Measurements from ENCODE around the gene GPHB5.

Gene GPHB5

GRCh38 chr14:63343878-63344277, 25.1 kb upstream of the GPHB5 start:
- DNase-seq (ENCODE audit: low read depth): peak; percentile 61
- TF ChIP-seq, protein P1, sequence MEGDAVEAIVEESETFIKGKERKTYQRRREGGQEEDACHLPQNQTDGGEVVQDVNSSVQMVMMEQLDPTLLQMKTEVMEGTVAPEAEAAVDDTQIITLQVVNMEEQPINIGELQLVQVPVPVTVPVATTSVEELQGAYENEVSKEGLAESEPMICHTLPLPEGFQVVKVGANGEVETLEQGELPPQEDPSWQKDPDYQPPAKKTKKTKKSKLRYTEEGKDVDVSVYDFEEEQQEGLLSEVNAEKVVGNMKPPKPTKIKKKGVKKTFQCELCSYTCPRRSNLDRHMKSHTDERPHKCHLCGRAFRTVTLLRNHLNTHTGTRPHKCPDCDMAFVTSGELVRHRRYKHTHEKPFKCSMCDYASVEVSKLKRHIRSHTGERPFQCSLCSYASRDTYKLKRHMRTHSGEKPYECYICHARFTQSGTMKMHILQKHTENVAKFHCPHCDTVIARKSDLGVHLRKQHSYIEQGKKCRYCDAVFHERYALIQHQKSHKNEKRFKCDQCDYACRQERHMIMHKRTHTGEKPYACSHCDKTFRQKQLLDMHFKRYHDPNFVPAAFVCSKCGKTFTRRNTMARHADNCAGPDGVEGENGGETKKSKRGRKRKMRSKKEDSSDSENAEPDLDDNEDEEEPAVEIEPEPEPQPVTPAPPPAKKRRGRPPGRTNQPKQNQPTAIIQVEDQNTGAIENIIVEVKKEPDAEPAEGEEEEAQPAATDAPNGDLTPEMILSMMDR (IDR thresholded peaks at IDR 0.05; ENCODE audit: insufficient read depth, low read depth, low read length, missing control alignments): no peak
- no peak overlapping the region for H3K4me3 ChIP-seq (ENCODE audit: low read length)

DNA sequence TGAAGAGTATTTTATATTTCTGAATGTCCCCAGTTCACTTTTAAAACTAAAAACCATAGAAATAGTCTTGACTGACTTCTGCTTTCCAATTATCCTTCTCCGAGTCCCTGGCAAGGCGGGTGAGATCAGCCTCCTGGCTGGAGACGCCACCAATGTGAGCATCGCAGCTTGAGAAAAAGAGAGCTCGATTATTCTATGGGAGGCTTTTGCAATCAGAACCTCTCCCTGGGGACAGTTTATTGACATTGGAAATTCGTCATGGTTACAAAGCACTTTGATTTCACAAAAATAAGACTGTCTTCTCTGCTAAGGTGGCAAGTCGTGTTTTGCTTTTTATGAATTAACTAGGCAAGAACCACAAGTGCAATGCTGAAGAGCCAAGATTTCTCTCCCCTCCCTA, 23.6 kb upstream of the GPHB5 start:
- TF ChIP-seq, protein P1 (IDR thresholded peaks at IDR 0.05; ENCODE audit: insufficient read depth, low read depth, low read length, missing control alignments): no peak
- DNase-seq (ENCODE audit: low read depth): peak; percentile 24

DNA sequence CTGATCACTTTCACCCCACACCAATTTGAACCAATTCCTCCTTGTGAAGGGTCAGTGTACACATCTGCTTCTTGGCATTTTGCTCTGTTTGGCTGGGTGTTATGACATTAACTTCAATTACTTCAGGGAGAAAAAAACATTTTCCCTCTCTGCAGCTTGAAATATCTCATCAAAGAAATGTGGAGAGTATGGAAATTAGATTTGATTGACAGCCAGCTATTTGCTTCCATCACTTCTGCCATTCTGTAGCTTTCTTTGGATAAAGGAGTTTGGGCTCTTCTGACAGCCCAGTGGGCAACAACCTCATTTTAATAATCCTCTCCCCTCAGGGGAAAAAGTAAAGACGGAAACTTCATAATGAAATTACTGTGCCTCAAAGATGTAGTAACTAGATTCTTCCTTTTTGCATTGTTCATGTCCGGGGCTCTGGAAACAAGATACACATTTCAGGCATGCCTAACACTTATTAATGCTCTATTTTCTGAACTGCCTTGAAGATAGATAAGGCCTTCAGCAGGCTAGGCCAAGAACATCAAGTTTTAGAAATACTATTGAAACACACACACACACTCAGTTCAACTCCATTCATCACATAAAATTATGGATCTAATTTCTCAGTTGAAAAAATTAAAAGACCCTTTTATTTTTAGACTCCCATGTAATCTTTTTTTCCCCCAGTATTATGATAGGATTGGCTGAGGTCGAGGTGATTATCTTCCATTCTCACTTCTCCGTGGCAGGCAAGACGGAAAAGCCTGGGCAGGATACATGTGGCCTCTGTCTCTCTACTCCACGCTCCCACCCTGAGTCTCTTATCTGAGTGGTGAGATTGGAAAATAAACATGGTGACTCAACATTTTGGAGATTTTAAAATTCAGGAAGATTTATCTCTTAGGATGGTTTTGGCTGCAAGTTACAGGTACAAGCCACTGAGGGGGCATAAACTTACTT, 10.3 kb upstream of the GPHB5 start:
- no peak for DNase-seq (ENCODE audit: low read depth)
- TF ChIP-seq, protein P1 (IDR thresholded peaks at IDR 0.05; ENCODE audit: insufficient read depth, low read depth, low read length, missing control alignments): no peak
- no peak overlapping the region for H3K4me3 ChIP-seq (ENCODE audit: low read length)

More for the DNA sequence above, 23.6 kb upstream of the GPHB5 start:
- H3K4me3 ChIP-seq (ENCODE audit: low read length): no peak overlapping the region

- DNase-seq (ENCODE audit: low read depth): no peak
- TF ChIP-seq, protein P1 (IDR thresholded peaks at IDR 0.05; ENCODE audit: insufficient read depth, low read depth, low read length, missing control alignments): no peak
- H3K4me3 ChIP-seq (ENCODE audit: low read length): no peak overlapping the region
These were observed 8.1 kb upstream of the GPHB5 start for GRCh38 chr14:63326840-63327239.

DNA sequence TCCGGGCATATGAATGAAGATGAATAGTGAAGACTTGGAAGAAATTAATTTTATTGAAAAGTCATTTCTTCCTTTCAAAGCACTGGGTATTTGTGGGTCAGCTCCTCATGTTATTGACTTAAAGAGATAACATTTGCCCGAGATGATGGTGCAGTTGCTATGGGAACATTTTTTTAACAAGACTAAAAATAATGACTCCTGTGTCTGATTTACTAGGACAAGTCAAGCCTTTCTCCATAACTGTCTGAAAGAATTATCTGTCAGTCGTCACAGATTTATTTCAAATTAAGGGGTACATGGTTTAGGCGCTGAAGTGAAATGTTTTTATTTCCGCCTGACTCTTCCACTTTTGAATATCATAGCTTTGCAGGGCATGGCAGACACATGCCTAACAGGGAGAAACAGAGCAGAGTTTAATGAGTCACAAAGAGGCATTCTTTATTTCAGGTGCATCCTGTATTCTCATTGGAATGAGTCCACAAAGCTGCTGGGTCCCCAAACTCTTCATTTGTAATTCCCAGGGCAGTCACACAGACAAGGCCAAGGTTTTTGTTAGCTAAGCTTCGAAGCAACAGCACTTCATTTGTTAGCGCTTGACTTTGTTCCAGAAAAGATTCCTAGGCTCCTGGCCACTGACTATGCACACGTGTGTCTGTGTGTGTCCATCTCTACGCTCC, 4.3 kb upstream of the GPHB5 start:
- DNase-seq (ENCODE audit: low read depth): peak; percentile 55
- TF ChIP-seq, protein P1 (IDR thresholded peaks at IDR 0.05; ENCODE audit: insufficient read depth, low read depth, low read length, missing control alignments): no peak

GRCh38 chr14:63322472-63322871, 3.7 kb upstream of the GPHB5 start:
- H3K4me3 ChIP-seq (ENCODE audit: low read length): no peak overlapping the region
- DNase-seq (ENCODE audit: low read depth): no peak
- TF ChIP-seq, protein P1 (IDR thresholded peaks at IDR 0.05; ENCODE audit: insufficient read depth, low read depth, low read length, missing control alignments): no peak

More for the DNA sequence above, 4.3 kb upstream of the GPHB5 start:
- H3K4me3 ChIP-seq (ENCODE audit: low read length): no peak overlapping the region
